ENCODE results near the gene HS6ST3. TPM values are rescaled to one million over a fixed set of nuclear protein-coding genes. Genes with fewer than 3 reads are reported as not detected.

HS6ST3 gene
- total RNA-seq, 4 donors from 2014 or later = 0.04 to 0.59 (median 0.57) TPM; not detected in 1

GRCh38 chr13:96651598-96651997 lies 561.7 kb downstream of the HS6ST3 start:
- TF ChIP-seq CTCF (IDR thresholded peaks at IDR 0.05) = no peak
- no peak for TF ChIP-seq POLR2A (IDR thresholded peaks at IDR 0.05)
- Histone ChIP-seq H3K4me1 (no peaks in the 10 kb centered on the region), H3K27me3 (no peaks in the 10 kb centered on the region), H3K4me3 (no peak overlapping the region), H3K36me3 (no peaks in the 10 kb centered on the region), H3K27ac (no peak overlapping the region), H3K9me3 (no peaks in the 10 kb centered on the region)
- WGBS, 2 donors = 24 to 39% methylated on average over 1 of the region's 1 CpG
- no peak for DNase-seq
- intact Hi-C loops (cut with DNase I) = no loop called here

- intact Hi-C loops (cut with DNase I) = no loop called here
- Histone ChIP-seq H3K4me1 (no peaks in the 10 kb centered on the region), H3K27me3 (no peaks in the 10 kb centered on the region), H3K4me3 (no peak overlapping the region), H3K9me3 (no peaks in the 10 kb centered on the region), H3K27ac (no peak overlapping the region), H3K36me3 (no peaks in the 10 kb centered on the region)
- no peak for TF ChIP-seq POLR2A (IDR thresholded peaks at IDR 0.05)
- TF ChIP-seq CTCF (IDR thresholded peaks at IDR 0.05) = no peak
- DNase-seq = no peak
Observed at GRCh38 chr13:96652506-96652905, 562.6 kb downstream of the HS6ST3 start.

- no peak overlapping the region for H3K27ac ChIP-seq
- peaks cover 0 to 8% (median 0%) of the 10 kb centered on the region in 3 donors for H3K9me3 ChIP-seq
- TF ChIP-seq CTCF (IDR thresholded peaks at IDR 0.05) (no peak), POLR2A (IDR thresholded peaks at IDR 0.05) (no peak)
- no peak for DNase-seq
- H3K36me3 ChIP-seq = no peaks in the 10 kb centered on the region
- no peaks in the 10 kb centered on the region for H3K4me1 ChIP-seq
- H3K4me3 ChIP-seq = no peak overlapping the region
- intact Hi-C loops (cut with DNase I) = no loop called here
- no peaks in the 10 kb centered on the region for H3K27me3 ChIP-seq
- WGBS, 2 donors = 78 to 97% methylated on average over 2 of the region's 2 CpGs
Observed at GRCh38 chr13:96661612-96662011, 571.7 kb downstream of the HS6ST3 start.

GRCh38 chr13:96662036-96662435 lies 572.1 kb downstream of the HS6ST3 start:
- H3K4me1 ChIP-seq = no peaks in the 10 kb centered on the region
- DNase-seq = no peak
- intact Hi-C loops (cut with DNase I) = no loop called here

More at GRCh38 chr13:96662036-96662435, 572.1 kb downstream of the HS6ST3 start:
- Histone ChIP-seq H3K9me3 (peaks cover 0 to 8% (median 0%) of the 10 kb centered on the region in 3 donors), H3K4me3 (no peak overlapping the region), H3K36me3 (no peaks in the 10 kb centered on the region), H3K27ac (no peak overlapping the region), H3K27me3 (no peaks in the 10 kb centered on the region)
- TF ChIP-seq POLR2A (IDR thresholded peaks at IDR 0.05) (no peak), CTCF (IDR thresholded peaks at IDR 0.05) (no peak)
- 55 to 66% methylated on average over 3 of the region's 3 CpGs for WGBS, 2 donors
